Esophagus squamous epithelium (tissue), 4 donors: ENCODE data around the gene NR5A2.

ENCODE experiments used
- POLR2A ChIP-seq, 4 donors: fragments of 450-650 bp; IDR thresholded peaks; one replicate each; pipeline ENCODE4 v1.6.1; 2017; ENCODE audit warnings: antibody characterized with exemption in 4 of 4, mild to moderate bottlenecking in 4 of 4, moderate library complexity in 3 of 4
- TF ChIP-seq, protein P1 (sequence below), 6 experiments: fragments of 450-650 bp in 4 of 6; fragments of 200-600 bp in 2 of 6; sonication (generic) in 2 of 6; IDR thresholded peaks; one replicate each; pipeline ENCODE4 v1.5.1; 2016 to 2019; ENCODE audit warnings: antibody characterized with exemption in 6 of 6, mild to moderate bottlenecking in 4 of 6, moderate library complexity in 4 of 6

DNA sequence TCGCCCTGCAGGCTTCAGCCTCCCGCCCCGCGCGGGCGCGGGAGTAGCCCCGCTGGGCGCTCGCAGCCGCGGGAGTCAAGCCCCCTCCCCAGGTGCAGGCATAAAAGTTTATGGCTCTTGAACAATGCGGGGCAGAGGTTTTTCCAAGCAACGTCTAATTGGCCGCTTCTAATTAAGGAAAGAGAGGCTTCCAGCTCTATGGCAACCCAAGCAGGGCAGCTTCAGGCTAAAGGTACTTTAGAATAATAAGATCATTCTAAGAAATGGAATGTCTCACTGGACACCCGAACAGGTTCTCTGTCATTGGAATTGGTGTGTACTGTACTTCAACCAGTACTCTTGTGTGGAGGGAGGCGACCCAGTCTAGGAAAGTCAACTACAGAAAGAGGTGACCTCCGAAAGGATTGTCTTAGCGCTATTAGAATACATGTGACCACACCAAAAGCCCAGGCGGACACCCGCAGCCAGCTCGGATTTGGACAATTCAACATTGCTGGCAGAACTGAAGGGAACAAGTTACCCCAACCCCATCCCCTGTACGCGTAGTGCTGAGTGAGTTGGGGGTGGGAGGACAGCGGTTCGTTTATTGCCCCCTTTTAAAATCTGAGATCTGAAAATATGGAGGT is 12.5 kb downstream of the NR5A2 start:
- TF ChIP-seq, protein P1, sequence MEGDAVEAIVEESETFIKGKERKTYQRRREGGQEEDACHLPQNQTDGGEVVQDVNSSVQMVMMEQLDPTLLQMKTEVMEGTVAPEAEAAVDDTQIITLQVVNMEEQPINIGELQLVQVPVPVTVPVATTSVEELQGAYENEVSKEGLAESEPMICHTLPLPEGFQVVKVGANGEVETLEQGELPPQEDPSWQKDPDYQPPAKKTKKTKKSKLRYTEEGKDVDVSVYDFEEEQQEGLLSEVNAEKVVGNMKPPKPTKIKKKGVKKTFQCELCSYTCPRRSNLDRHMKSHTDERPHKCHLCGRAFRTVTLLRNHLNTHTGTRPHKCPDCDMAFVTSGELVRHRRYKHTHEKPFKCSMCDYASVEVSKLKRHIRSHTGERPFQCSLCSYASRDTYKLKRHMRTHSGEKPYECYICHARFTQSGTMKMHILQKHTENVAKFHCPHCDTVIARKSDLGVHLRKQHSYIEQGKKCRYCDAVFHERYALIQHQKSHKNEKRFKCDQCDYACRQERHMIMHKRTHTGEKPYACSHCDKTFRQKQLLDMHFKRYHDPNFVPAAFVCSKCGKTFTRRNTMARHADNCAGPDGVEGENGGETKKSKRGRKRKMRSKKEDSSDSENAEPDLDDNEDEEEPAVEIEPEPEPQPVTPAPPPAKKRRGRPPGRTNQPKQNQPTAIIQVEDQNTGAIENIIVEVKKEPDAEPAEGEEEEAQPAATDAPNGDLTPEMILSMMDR (IDR thresholded peaks at IDR 0.05) = no peak
- TF ChIP-seq POLR2A (IDR thresholded peaks at IDR 0.05) = no peak
